ENCODE data around the gene ANKRD17.

The ANKRD17 gene

GRCh38 chr4:73224886-73225285 lies 33.7 kb downstream of the ANKRD17 start:
- H3K4me3 ChIP-seq (ENCODE audit: low read length in 2 of 2): no peak overlapping the region
- H3K36me3 ChIP-seq (ENCODE audit: control insufficient read depth in 2 of 2, insufficient read depth in 2 of 2, low read length in 2 of 2): no peaks in the 10 kb centered on the region
- no peaks in the 10 kb centered on the region for H3K4me1 ChIP-seq (ENCODE audit: control insufficient read depth, insufficient read depth, low read length)
- no peaks in the 10 kb centered on the region for H3K9me3 ChIP-seq (ENCODE audit: control insufficient read depth in 2 of 2, low read length in 2 of 2)
- H3K27ac ChIP-seq (ENCODE audit: low read length): no peak overlapping the region
- H3K27me3 ChIP-seq (ENCODE audit: control insufficient read depth in 1 of 2, insufficient read depth in 2 of 2, low read length in 2 of 2): no peaks in the 10 kb centered on the region
- H3K9ac ChIP-seq (ENCODE audit: low read length in 2 of 2): no peak overlapping the region

GRCh38 chr4:73223258-73223650 lies 35.3 kb downstream of the ANKRD17 start:
- peak overlapping the region; percentile 38 to 76 for H3K4me3 ChIP-seq (ENCODE audit: low read length in 2 of 2)
- H3K27me3 ChIP-seq (ENCODE audit: control insufficient read depth in 1 of 2, insufficient read depth in 2 of 2, low read length in 2 of 2): no peaks in the 10 kb centered on the region
- H3K9me3 ChIP-seq (ENCODE audit: control insufficient read depth in 2 of 2, low read length in 2 of 2): no peaks in the 10 kb centered on the region
- no peaks in the 10 kb centered on the region for H3K4me1 ChIP-seq (ENCODE audit: control insufficient read depth, insufficient read depth, low read length)
- H3K27ac ChIP-seq (ENCODE audit: low read length): peak overlapping the region; percentile 37
- H3K36me3 ChIP-seq (ENCODE audit: control insufficient read depth in 2 of 2, insufficient read depth in 2 of 2, low read length in 2 of 2): no peaks in the 10 kb centered on the region
- peak overlapping the region; percentile 81 to 90 for H3K9ac ChIP-seq (ENCODE audit: low read length in 2 of 2)

GRCh38 chr4:73222466-73223257 lies 35.9 kb downstream of the ANKRD17 start:
- Histone ChIP-seq H3K9me3 (ENCODE audit: control insufficient read depth in 2 of 2, low read length in 2 of 2) (no peaks in the 10 kb centered on the region), H3K27me3 (ENCODE audit: control insufficient read depth in 1 of 2, insufficient read depth in 2 of 2, low read length in 2 of 2) (no peaks in the 10 kb centered on the region), H3K4me3 (ENCODE audit: low read length in 2 of 2) (peak overlapping the region; percentile 76 to 78), H3K27ac (ENCODE audit: low read length) (peak overlapping the region; percentile 37), H3K36me3 (ENCODE audit: control insufficient read depth in 2 of 2, insufficient read depth in 2 of 2, low read length in 2 of 2) (no peaks in the 10 kb centered on the region), H3K9ac (ENCODE audit: low read length in 2 of 2) (peak overlapping the region; percentile 81 to 90), H3K4me1 (ENCODE audit: control insufficient read depth, insufficient read depth, low read length) (no peaks in the 10 kb centered on the region)

GRCh38 chr4:73221734-73222133 lies 36.9 kb downstream of the ANKRD17 start:
- Histone ChIP-seq H3K27ac (ENCODE audit: low read length) (no peak overlapping the region), H3K9me3 (ENCODE audit: control insufficient read depth in 2 of 2, low read length in 2 of 2) (no peaks in the 10 kb centered on the region), H3K27me3 (ENCODE audit: control insufficient read depth in 1 of 2, insufficient read depth in 2 of 2, low read length in 2 of 2) (no peaks in the 10 kb centered on the region), H3K4me3 (ENCODE audit: low read length in 2 of 2) (no peak overlapping the region), H3K9ac (ENCODE audit: low read length in 2 of 2) (no peak overlapping the region), H3K4me1 (ENCODE audit: control insufficient read depth, insufficient read depth, low read length) (no peaks in the 10 kb centered on the region), H3K36me3 (ENCODE audit: control insufficient read depth in 2 of 2, insufficient read depth in 2 of 2, low read length in 2 of 2) (no peaks in the 10 kb centered on the region)

GRCh38 chr4:73220815-73221214 lies 37.8 kb downstream of the ANKRD17 start:
- Histone ChIP-seq H3K36me3 (ENCODE audit: control insufficient read depth in 2 of 2, insufficient read depth in 2 of 2, low read length in 2 of 2) (no peaks in the 10 kb centered on the region), H3K9me3 (ENCODE audit: control insufficient read depth in 2 of 2, low read length in 2 of 2) (no peaks in the 10 kb centered on the region), H3K4me1 (ENCODE audit: control insufficient read depth, insufficient read depth, low read length) (no peaks in the 10 kb centered on the region), H3K27me3 (ENCODE audit: control insufficient read depth in 1 of 2, insufficient read depth in 2 of 2, low read length in 2 of 2) (no peaks in the 10 kb centered on the region), H3K27ac (ENCODE audit: low read length) (no peak overlapping the region), H3K9ac (ENCODE audit: low read length in 2 of 2) (no peak overlapping the region), H3K4me3 (ENCODE audit: low read length in 2 of 2) (no peak overlapping the region)

GRCh38 chr4:73213916-73214653 lies 44.5 kb downstream of the ANKRD17 start:
- no peaks in the 10 kb centered on the region for H3K9me3 ChIP-seq (ENCODE audit: control insufficient read depth in 2 of 2, low read length in 2 of 2)
- H3K36me3 ChIP-seq (ENCODE audit: control insufficient read depth in 2 of 2, insufficient read depth in 2 of 2, low read length in 2 of 2): no peaks in the 10 kb centered on the region
- no peaks in the 10 kb centered on the region for H3K27me3 ChIP-seq (ENCODE audit: control insufficient read depth in 1 of 2, insufficient read depth in 2 of 2, low read length in 2 of 2)
- no peak overlapping the region for H3K4me3 ChIP-seq (ENCODE audit: low read length in 2 of 2)
- H3K27ac ChIP-seq (ENCODE audit: low read length): no peak overlapping the region
- no peak overlapping the region for H3K9ac ChIP-seq (ENCODE audit: low read length in 2 of 2)
- H3K4me1 ChIP-seq (ENCODE audit: control insufficient read depth, insufficient read depth, low read length): no peaks in the 10 kb centered on the region

- no peak overlapping the region for H3K4me3 ChIP-seq (ENCODE audit: low read length in 2 of 2)
- no peak overlapping the region for H3K9ac ChIP-seq (ENCODE audit: low read length in 2 of 2)
- H3K27ac ChIP-seq (ENCODE audit: low read length): no peak overlapping the region
- no peaks in the 10 kb centered on the region for H3K27me3 ChIP-seq (ENCODE audit: control insufficient read depth in 1 of 2, insufficient read depth in 2 of 2, low read length in 2 of 2)
- no peaks in the 10 kb centered on the region for H3K9me3 ChIP-seq (ENCODE audit: control insufficient read depth in 2 of 2, low read length in 2 of 2)
- no peaks in the 10 kb centered on the region for H3K36me3 ChIP-seq (ENCODE audit: control insufficient read depth in 2 of 2, insufficient read depth in 2 of 2, low read length in 2 of 2)
- no peaks in the 10 kb centered on the region for H3K4me1 ChIP-seq (ENCODE audit: control insufficient read depth, insufficient read depth, low read length)
Observed at GRCh38 chr4:73212982-73213730, 45.4 kb downstream of the ANKRD17 start.

- H3K9me3 ChIP-seq (ENCODE audit: control insufficient read depth in 2 of 2, low read length in 2 of 2): no peaks in the 10 kb centered on the region
- H3K27ac ChIP-seq (ENCODE audit: low read length): no peak overlapping the region
- H3K4me1 ChIP-seq (ENCODE audit: control insufficient read depth, insufficient read depth, low read length): no peaks in the 10 kb centered on the region
- H3K4me3 ChIP-seq (ENCODE audit: low read length in 2 of 2): no peak overlapping the region
- H3K36me3 ChIP-seq (ENCODE audit: control insufficient read depth in 2 of 2, insufficient read depth in 2 of 2, low read length in 2 of 2): no peaks in the 10 kb centered on the region
- no peak overlapping the region for H3K9ac ChIP-seq (ENCODE audit: low read length in 2 of 2)
- H3K27me3 ChIP-seq (ENCODE audit: control insufficient read depth in 1 of 2, insufficient read depth in 2 of 2, low read length in 2 of 2): no peaks in the 10 kb centered on the region
Observed at GRCh38 chr4:73211968-73212367, 46.6 kb downstream of the ANKRD17 start.

- Histone ChIP-seq H3K9me3 (ENCODE audit: control insufficient read depth in 2 of 2, low read length in 2 of 2) (no peaks in the 10 kb centered on the region), H3K9ac (ENCODE audit: low read length in 2 of 2) (no peak overlapping the region), H3K27me3 (ENCODE audit: control insufficient read depth in 1 of 2, insufficient read depth in 2 of 2, low read length in 2 of 2) (no peaks in the 10 kb centered on the region), H3K4me3 (ENCODE audit: low read length in 2 of 2) (no peak overlapping the region), H3K36me3 (ENCODE audit: control insufficient read depth in 2 of 2, insufficient read depth in 2 of 2, low read length in 2 of 2) (no peaks in the 10 kb centered on the region), H3K4me1 (ENCODE audit: control insufficient read depth, insufficient read depth, low read length) (no peaks in the 10 kb centered on the region), H3K27ac (ENCODE audit: low read length) (no peak overlapping the region)
Observed at GRCh38 chr4:73208376-73208775, 50.2 kb downstream of the ANKRD17 start.

- Histone ChIP-seq H3K27me3 (ENCODE audit: control insufficient read depth in 1 of 2, insufficient read depth in 2 of 2, low read length in 2 of 2) (no peaks in the 10 kb centered on the region), H3K4me3 (ENCODE audit: low read length in 2 of 2) (no peak overlapping the region), H3K36me3 (ENCODE audit: control insufficient read depth in 2 of 2, insufficient read depth in 2 of 2, low read length in 2 of 2) (no peaks in the 10 kb centered on the region), H3K4me1 (ENCODE audit: control insufficient read depth, insufficient read depth, low read length) (no peaks in the 10 kb centered on the region), H3K9me3 (ENCODE audit: control insufficient read depth in 2 of 2, low read length in 2 of 2) (no peaks in the 10 kb centered on the region), H3K9ac (ENCODE audit: low read length in 2 of 2) (no peak overlapping the region), H3K27ac (ENCODE audit: low read length) (no peak overlapping the region)
Observed at GRCh38 chr4:73206236-73206635, 52.4 kb downstream of the ANKRD17 start.
